ENCODE results near the gene GLT8D2. TPM values are rescaled to one million over a fixed set of nuclear protein-coding genes. Genes with fewer than 3 reads are reported as not detected.

Gene GLT8D2
- total and polyA plus RNA-seq, 2 of the 13 experiments (the other 11 are each of a cell fraction or from before 2014, with no cell fraction given): not detected

- TF ChIP-seq MNT (IDR thresholded peaks at IDR 0.05) (peak; percentile 71), PAX8 (CRISPR knock-in tag; IDR thresholded peaks at IDR 0.05; ENCODE audit: borderline replicate concordance) (no peak), ARHGAP35 (CRISPR knock-in tag; IDR thresholded peaks at IDR 0.05; ENCODE audit: borderline replicate concordance) (peak; percentile 46; the same call in 1 of the 2 replicates), SALL1 (CRISPR knock-in tag; IDR thresholded peaks at IDR 0.05) (peak; percentile 88), SIX1 (CRISPR knock-in tag; IDR thresholded peaks at IDR 0.05; ENCODE audit: borderline replicate concordance) (no peak), DRAP1 (CRISPR knock-in tag; IDR thresholded peaks at IDR 0.05) (peak; percentile 89), NFKB2 (CRISPR knock-in tag; IDR thresholded peaks at IDR 0.05; ENCODE audit: borderline replicate concordance) (peak; percentile 83; the same call in 1 of the 2 replicates), REL (CRISPR knock-in tag; conservative IDR thresholded peaks at IDR 0.05) (0 out of 2 replicates have a peak, but pooled peaks have one; percentile 72), ZNF747 (CRISPR knock-in tag; IDR thresholded peaks at IDR 0.05; ENCODE audit: borderline replicate concordance) (peak; percentile 80; the same call in 1 of the 2 replicates), ZBTB38 (CRISPR knock-in tag; IDR thresholded peaks at IDR 0.05) (peak; percentile 83), ZBTB44 (CRISPR knock-in tag; IDR thresholded peaks at IDR 0.05) (0 out of 2 replicates have a peak, but pooled peaks have one; percentile 26), ZNF282 (IDR thresholded peaks at IDR 0.05; ENCODE audit: partially characterized antibody) (no peak), POLR2AphosphoS2 (IDR thresholded peaks at IDR 0.05; ENCODE audit: low read depth, low read length) (no peak), MBD4 (IDR thresholded peaks at IDR 0.05; ENCODE audit: borderline replicate concordance, low read length) (no peak), LRRFIP1 (CRISPR knock-in tag; conservative IDR thresholded peaks at IDR 0.05) (no peak), SIN3A (IDR thresholded peaks at IDR 0.05; ENCODE audit: borderline replicate concordance, low read depth, low read length) (peak; percentile 83; the same call in 1 of the 2 replicates), FUBP1 (CRISPR knock-in tag; IDR thresholded peaks at IDR 0.05; ENCODE audit: borderline replicate concordance) (no peak), IKZF1 (IDR thresholded peaks at IDR 0.05) (no peak), ELF3 (CRISPR knock-in tag; IDR thresholded peaks at IDR 0.05) (peak; percentile 86), ZNF292 (CRISPR knock-in tag; IDR thresholded peaks at IDR 0.05; ENCODE audit: borderline replicate concordance, low read depth) (no peak), NFATC3 (CRISPR knock-in tag; IDR thresholded peaks at IDR 0.05) (peak; percentile 86; the same call in 1 of the 2 replicates)
Measured at GRCh38 chr12:103965590-103966504, 84.1 kb downstream of the GLT8D2 start, which contains the start of gene TDG (continued).
